Activated T-helper 1 cell treated with anti-CD3 and anti-CD28 coated beads, Interleukin-12 subunit alpha, Interleukin-12 subunit beta, Interleukin-2, Interleukin-4 antibody, amounts not matched to agents 30 ng/mL and 10 ng/mL and 1 ng/mL, durations not matched to agents 14 hours and 24 hours and 36 hours (primary cell): ENCODE results near the gene TMEM259. TPM values are rescaled to one million over a fixed set of nuclear protein-coding genes. Genes with fewer than 3 reads are reported as not detected.

Experiments used
- DNase-seq: peaks from one replicate; pipeline ENCODE4 v3.0.0; 2021; ENCODE audit warnings: low spot score
- H3K27ac Mint-ChIP-seq: one replicate; pipeline ENCODE4 v1.8.0; 2021; ENCODE audit warnings: mild to moderate bottlenecking, mixed read lengths
- H3K27me3 Mint-ChIP-seq: one replicate; pipeline ENCODE4 v1.8.0; 2022; ENCODE audit warnings: mild to moderate bottlenecking, moderate library complexity, mixed read lengths; ENCODE audit not compliant: insufficient read depth
- H3K36me3 Mint-ChIP-seq: one replicate; pipeline ENCODE4 v1.8.0; 2021; ENCODE audit warnings: low read depth, mixed read lengths
- H3K4me1 Mint-ChIP-seq: one replicate; pipeline ENCODE4 v1.8.0; 2021; ENCODE audit warnings: low read depth, mixed read lengths
- H3K4me3 Mint-ChIP-seq: one replicate; pipeline ENCODE4 v1.8.0; 2021; ENCODE audit warnings: mild to moderate bottlenecking, moderate library complexity, mixed read lengths
- H3K9me3 Mint-ChIP-seq: one replicate; pipeline ENCODE4 v1.8.0; 2021; ENCODE audit warnings: mixed read lengths
- intact Hi-C: fragments of 100-400 bp; cut with micrococcal nuclease; formaldehyde crosslinking; loops from one replicate; pipeline ENCODE4 v1.15.1; 2024
- total RNA-seq: library from RNA; stranded (reverse); gene quantifications from 2 replicates; pipeline ENCODE4 v1.2.3, GENCODE V29; 2022

TMEM259 gene
- total RNA-seq, 1 donor from 2014 or later, result 162 TPM

- Mint-ChIP-seq H3K9me3 (no peaks in the 10 kb centered on the region), H3K4me3 (peak overlapping the region; percentile 96), H3K27me3 (peaks cover 2% of the 10 kb centered on the region), H3K36me3 (peaks cover 3% of the 10 kb centered on the region), H3K4me1 (no peaks in the 10 kb centered on the region), H3K27ac (no peak overlapping the region)
- intact Hi-C loops, result no loop called here
- no peak for DNase-seq
These were observed 34.8 kb downstream of the TMEM259 start for GRCh38 chr19:986083-986482.

GRCh38 chr19:984165-984967 is 36.6 kb downstream of the TMEM259 start, which contains the start of gene WDR18:
Gene WDR18, plus strand, starts transcription at chr19:984345. Its CDS starts 9 bp downstream, at chr19:984354.
- Mint-ChIP-seq H3K4me1 (no peaks in the 10 kb centered on the region), H3K36me3 (peaks cover 3% of the 10 kb centered on the region), H3K27me3 (peaks cover 5% of the 10 kb centered on the region), H3K4me3 (peak within 1 kb of the TSS; percentile 96), H3K9me3 (no peaks in the 10 kb centered on the region), H3K27ac (peak within 1 kb of the TSS; percentile 91)
- DNase-seq, result peak; percentile 89
- intact Hi-C loops, result loop anchor here (1.0 to 2.0 kb wide), 3 partner anchors 36 to 214 kb away; partner anchors contain the start of genes RNU6-2 and TMEM259

- H3K9me3 Mint-ChIP-seq, result no peaks in the 10 kb centered on the region
- DNase-seq, result peak; percentile 74
- no peak overlapping the region for H3K27ac Mint-ChIP-seq
- H3K4me3 Mint-ChIP-seq, result peak overlapping the region; percentile 42
- H3K36me3 Mint-ChIP-seq, result no peaks in the 10 kb centered on the region
- H3K27me3 Mint-ChIP-seq, result peaks cover 5% of the 10 kb centered on the region
- H3K4me1 Mint-ChIP-seq, result no peaks in the 10 kb centered on the region
- intact Hi-C loops, result loop anchor here (1.0 to 2.0 kb wide), 2 partner anchors 61 to 120 kb away; no protein-coding TSS in a partner anchor
These were observed 38.3 kb downstream of the TMEM259 start for GRCh38 chr19:982567-983170.

GRCh38 chr19:980133-980998 is 40.6 kb downstream of the TMEM259 start:
- peaks cover 1% of the 10 kb centered on the region for H3K36me3 Mint-ChIP-seq
- H3K27ac Mint-ChIP-seq, result no peak overlapping the region
- H3K4me3 Mint-ChIP-seq, result no peak overlapping the region
- no peaks in the 10 kb centered on the region for H3K4me1 Mint-ChIP-seq
- no peaks in the 10 kb centered on the region for H3K9me3 Mint-ChIP-seq
- peaks cover 7% of the 10 kb centered on the region for H3K27me3 Mint-ChIP-seq
- intact Hi-C loops, result no loop called here
- no peak for DNase-seq

GRCh38 chr19:979318-979741 is 41.6 kb downstream of the TMEM259 start:
- H3K4me3 Mint-ChIP-seq, result no peak overlapping the region
- intact Hi-C loops, result no loop called here
- H3K27me3 Mint-ChIP-seq, result peaks cover 7% of the 10 kb centered on the region
- no peaks in the 10 kb centered on the region for H3K9me3 Mint-ChIP-seq
- DNase-seq, result no peak
- no peaks in the 10 kb centered on the region for H3K4me1 Mint-ChIP-seq
- H3K36me3 Mint-ChIP-seq, result peaks cover 1% of the 10 kb centered on the region
- H3K27ac Mint-ChIP-seq, result no peak overlapping the region

- peaks cover 5% of the 10 kb centered on the region for H3K27me3 Mint-ChIP-seq
- peaks cover 6% of the 10 kb centered on the region for H3K36me3 Mint-ChIP-seq
These were observed 43.9 kb downstream of the TMEM259 start for GRCh38 chr19:977058-977464.

GRCh38 chr19:976476-976875 is 44.4 kb downstream of the TMEM259 start:
- H3K9me3 Mint-ChIP-seq, result no peaks in the 10 kb centered on the region

More at GRCh38 chr19:977058-977464, 43.9 kb downstream of the TMEM259 start:
- H3K4me1 Mint-ChIP-seq, result no peaks in the 10 kb centered on the region
- intact Hi-C loops, result no loop called here
- DNase-seq, result no peak
- no peaks in the 10 kb centered on the region for H3K9me3 Mint-ChIP-seq
- H3K27ac Mint-ChIP-seq, result no peak overlapping the region
- no peak overlapping the region for H3K4me3 Mint-ChIP-seq

GRCh38 chr19:974564-975257 is 46.2 kb downstream of the TMEM259 start:
- Mint-ChIP-seq H3K4me3 (no peak overlapping the region), H3K27me3 (peaks cover 2% of the 10 kb centered on the region), H3K27ac (no peak overlapping the region), H3K4me1 (no peaks in the 10 kb centered on the region), H3K9me3 (peaks cover 5% of the 10 kb centered on the region), H3K36me3 (peaks cover 14% of the 10 kb centered on the region)
- intact Hi-C loops, result no loop called here
- DNase-seq, result no peak

More at GRCh38 chr19:976476-976875, 44.4 kb downstream of the TMEM259 start:
- no peak for DNase-seq
- no peak overlapping the region for H3K27ac Mint-ChIP-seq
- no peaks in the 10 kb centered on the region for H3K4me1 Mint-ChIP-seq
- H3K27me3 Mint-ChIP-seq, result peaks cover 5% of the 10 kb centered on the region
- H3K36me3 Mint-ChIP-seq, result peaks cover 6% of the 10 kb centered on the region
- H3K4me3 Mint-ChIP-seq, result no peak overlapping the region
- intact Hi-C loops, result no loop called here

GRCh38 chr19:973726-974563 is 47.0 kb downstream of the TMEM259 start:
- no peak overlapping the region for H3K27ac Mint-ChIP-seq
- H3K27me3 Mint-ChIP-seq, result peaks cover 2% of the 10 kb centered on the region
- intact Hi-C loops, result no loop called here
- H3K36me3 Mint-ChIP-seq, result peaks cover 17% of the 10 kb centered on the region
- H3K4me3 Mint-ChIP-seq, result no peak overlapping the region
- peaks cover 5% of the 10 kb centered on the region for H3K9me3 Mint-ChIP-seq
- DNase-seq, result no peak
- no peaks in the 10 kb centered on the region for H3K4me1 Mint-ChIP-seq

GRCh38 chr19:972281-972680 is 48.6 kb downstream of the TMEM259 start:
- no peak overlapping the region for H3K4me3 Mint-ChIP-seq
- no peak overlapping the region for H3K27ac Mint-ChIP-seq
- no peaks in the 10 kb centered on the region for H3K4me1 Mint-ChIP-seq
- H3K36me3 Mint-ChIP-seq, result peaks cover 25% of the 10 kb centered on the region
- DNase-seq, result no peak
- no peaks in the 10 kb centered on the region for H3K27me3 Mint-ChIP-seq
- peaks cover 5% of the 10 kb centered on the region for H3K9me3 Mint-ChIP-seq
- intact Hi-C loops, result no loop called here

- Mint-ChIP-seq H3K4me3 (no peak overlapping the region), H3K36me3 (peaks cover 25% of the 10 kb centered on the region), H3K4me1 (no peaks in the 10 kb centered on the region), H3K9me3 (peaks cover 5% of the 10 kb centered on the region), H3K27ac (no peak overlapping the region), H3K27me3 (no peaks in the 10 kb centered on the region)
- intact Hi-C loops, result no loop called here
- no peak for DNase-seq
These were observed 49.1 kb downstream of the TMEM259 start for GRCh38 chr19:971795-972194.
